DOHH2 (cell line): ENCODE measurements around the gene RHBDD3.

Experiments used
- CTCF ChIP-seq: fragments of 200-600 bp; sonication (generic); IDR thresholded peaks from one replicate; pipeline ENCODE4 v1.5.1; 2014; ENCODE audit warnings: antibody characterized with exemption, mild to moderate bottlenecking, low read depth, low read length; ENCODE audit not compliant: poor library complexity, severe bottlenecking
- EZH2phosphoT487 ChIP-seq: fragments of 200-600 bp; sonication (generic); IDR thresholded peaks from 2 replicates; pipeline ENCODE4 v1.6.1; 2017; ENCODE audit warnings: borderline replicate concordance, mild to moderate bottlenecking, antibody characterized with exemption, low read length, moderate library complexity, mixed read lengths

GRCh38 chr22:29214232-29214631 is 53.5 kb downstream of the RHBDD3 start:
- TF ChIP-seq CTCF (no peak), EZH2phosphoT487 (no peak)
